ENCODE results near the gene LYPD1. TPM values are rescaled to one million over a fixed set of nuclear protein-coding genes. Genes with fewer than 3 reads are reported as not detected.

Gene LYPD1
- total and polyA plus RNA-seq, 10 of the 15 experiments (the other 5 are each of a cell fraction or from before 2014, with no cell fraction given): not detected

DNA sequence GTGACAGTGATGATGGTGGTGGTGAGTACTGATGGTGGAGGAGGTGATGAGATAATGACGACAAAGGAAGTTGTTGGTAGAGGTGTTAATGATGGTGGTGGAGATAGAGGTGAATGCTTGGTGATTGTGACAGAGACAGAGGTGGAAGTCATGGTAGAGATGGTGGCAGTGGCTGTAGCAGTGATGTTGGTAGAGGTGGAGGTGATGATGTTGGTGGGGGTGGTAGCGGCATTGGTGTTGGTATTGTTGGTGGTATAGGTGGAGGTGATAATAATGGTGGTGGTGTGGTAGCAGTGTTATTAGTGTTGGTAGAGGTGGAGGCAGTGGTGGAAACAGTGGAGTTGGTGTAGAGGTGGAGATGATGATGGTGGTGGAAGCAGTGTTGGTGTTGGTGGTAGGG, 36.4 kb downstream of the LYPD1 start:
- no peaks in the 10 kb centered on the region for H4K20me1 ChIP-seq (ENCODE audit: control insufficient read depth, insufficient read depth)
- in situ Hi-C loops (cut with MboI): no loop called here
- SMC1A ChIA-PET (ENCODE audit: uncharacterized antibody, unreplicated experiment): interaction anchor here (0.9 kb wide), 1 partner anchor 9 kb away, joined by 3 read pairs; no protein-coding TSS in a partner anchor
- no peak overlapping the region for H2AFZ ChIP-seq (ENCODE audit: control insufficient read depth, low read depth, low read length)
- intact Hi-C loops (cut with micrococcal nuclease; ENCODE audit: unreplicated experiment): no loop called here
- RAD21 ChIA-PET (ENCODE audit: unreplicated experiment): no interaction called here
- no peaks in the 10 kb centered on the region for H3K79me2 ChIP-seq (ENCODE audit: control insufficient read depth, insufficient read depth, low read length)
- CTCF ChIA-PET: no interaction called here
- H3K9ac ChIP-seq (ENCODE audit: control insufficient read depth, insufficient read depth, low read length): no peak overlapping the region
- H3K4me2 ChIP-seq (ENCODE audit: control insufficient read depth, insufficient read depth): no peak overlapping the region
- no peak for TF ChIP-seq STAT1 (conservative IDR thresholded peaks at IDR 0.05)
- no peak for TF ChIP-seq HDAC6 (IDR thresholded peaks at IDR 0.05; ENCODE audit: unreplicated experiment)
- TF ChIP-seq, protein P1, sequence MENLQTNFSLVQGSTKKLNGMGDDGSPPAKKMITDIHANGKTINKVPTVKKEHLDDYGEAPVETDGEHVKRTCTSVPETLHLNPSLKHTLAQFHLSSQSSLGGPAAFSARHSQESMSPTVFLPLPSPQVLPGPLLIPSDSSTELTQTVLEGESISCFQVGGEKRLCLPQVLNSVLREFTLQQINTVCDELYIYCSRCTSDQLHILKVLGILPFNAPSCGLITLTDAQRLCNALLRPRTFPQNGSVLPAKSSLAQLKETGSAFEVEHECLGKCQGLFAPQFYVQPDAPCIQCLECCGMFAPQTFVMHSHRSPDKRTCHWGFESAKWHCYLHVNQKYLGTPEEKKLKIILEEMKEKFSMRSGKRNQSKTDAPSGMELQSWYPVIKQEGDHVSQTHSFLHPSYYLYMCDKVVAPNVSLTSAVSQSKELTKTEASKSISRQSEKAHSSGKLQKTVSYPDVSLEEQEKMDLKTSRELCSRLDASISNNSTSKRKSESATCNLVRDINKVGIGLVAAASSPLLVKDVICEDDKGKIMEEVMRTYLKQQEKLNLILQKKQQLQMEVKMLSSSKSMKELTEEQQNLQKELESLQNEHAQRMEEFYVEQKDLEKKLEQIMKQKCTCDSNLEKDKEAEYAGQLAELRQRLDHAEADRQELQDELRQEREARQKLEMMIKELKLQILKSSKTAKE (IDR thresholded peaks at IDR 0.05; ENCODE audit: low read depth, poor library complexity, severe bottlenecking): no peak
- no peak overlapping the region for H3K4me3 ChIP-seq
- ATAC-seq: no peak
- H3K27me3 ChIP-seq (replicated peaks in 1 of 2; ENCODE audit: control insufficient read depth in 2 of 2, insufficient read depth in 2 of 2, low read length in 1 of 2): no peaks in the 10 kb centered on the region; a peak in 1 of 4 replicates
- H3K9me3 ChIP-seq (replicated peaks; ENCODE audit: control insufficient read depth, insufficient read depth, low read length): no peaks in the 10 kb centered on the region
- H3K36me3 ChIP-seq (ENCODE audit: control insufficient read depth in 2 of 2, insufficient read depth in 2 of 2, low read length in 1 of 2): no peaks in the 10 kb centered on the region
- H3K27ac ChIP-seq (ENCODE audit: control insufficient read depth, insufficient read depth): no peak overlapping the region
- DNase-seq (ENCODE audit: low read depth, low spot score): no peak
- H3K4me1 ChIP-seq (ENCODE audit: control insufficient read depth, insufficient read depth, low read length): no peaks in the 10 kb centered on the region
- BruUV-seq (replicated peaks): no TSS peak
- 46% methylated on average over 2 of the region's 2 CpGs for WGBS (ENCODE audit: insufficient coverage, insufficient replicate concordance, low lambda C conversion rate, missing lambda C conversion rate)
- POLR2A ChIA-PET: no interaction called here
- no peak for FAIRE-seq

DNA sequence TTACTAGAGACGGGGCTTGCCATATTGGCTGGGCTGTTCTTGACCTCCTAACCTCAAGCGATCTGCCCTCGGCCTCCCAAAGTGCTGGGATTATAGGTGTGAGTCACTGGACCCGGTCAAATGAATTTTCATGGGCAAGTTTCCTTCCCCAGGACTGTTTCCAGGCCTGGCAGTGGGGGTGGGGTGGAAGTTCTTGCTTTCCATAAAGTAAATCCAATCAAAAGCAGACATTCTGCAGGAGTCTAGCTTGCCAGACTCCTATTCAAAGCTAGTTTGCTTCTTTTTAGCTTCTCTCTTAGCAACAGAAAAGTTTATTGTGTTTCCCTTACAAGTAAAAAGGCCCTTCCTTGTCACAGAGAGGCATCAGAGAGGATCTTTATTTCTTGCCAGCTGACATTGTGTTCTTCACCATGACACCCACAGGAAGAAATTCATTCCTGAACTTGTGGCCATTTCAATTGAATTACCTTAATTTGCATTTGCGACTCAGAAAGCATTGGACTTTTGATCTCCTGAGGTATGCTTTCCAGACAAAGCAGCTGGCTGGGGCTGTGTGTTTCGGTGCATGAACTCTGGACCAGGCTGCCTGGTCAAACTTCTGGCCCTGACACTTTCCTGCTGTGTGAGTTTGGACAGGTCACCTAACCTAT, 37.9 kb downstream of the LYPD1 start:
- ChIA-PET POLR2A (no interaction called here), SMC1A (ENCODE audit: uncharacterized antibody, unreplicated experiment) (no interaction called here), CTCF (no interaction called here), RAD21 (ENCODE audit: unreplicated experiment) (no interaction called here)
- WGBS (ENCODE audit: insufficient coverage, insufficient replicate concordance, low lambda C conversion rate, missing lambda C conversion rate): 15% methylated on average over 6 of the region's 6 CpGs
- H3K36me3 ChIP-seq (ENCODE audit: control insufficient read depth in 2 of 2, insufficient read depth in 2 of 2, low read length in 1 of 2): no peaks in the 10 kb centered on the region
- intact Hi-C loops (cut with micrococcal nuclease; ENCODE audit: unreplicated experiment) (no loop called here), in situ Hi-C loops (cut with MboI) (no loop called here)
- H2AFZ ChIP-seq (ENCODE audit: control insufficient read depth, low read depth, low read length): no peak overlapping the region
- no peaks in the 10 kb centered on the region for H3K79me2 ChIP-seq (ENCODE audit: control insufficient read depth, insufficient read depth, low read length)
- ATAC-seq (no peak), FAIRE-seq (no peak), DNase-seq (ENCODE audit: low read depth, low spot score) (no peak)
- TF ChIP-seq SIX5 (IDR thresholded peaks at IDR 0.05; ENCODE audit: low read depth, low read length, severe bottlenecking) (no peak), DPF2 (IDR thresholded peaks at IDR 0.05) (no peak), MTA2 (IDR thresholded peaks at IDR 0.05; ENCODE audit: low read depth) (no peak), MEF2A (IDR thresholded peaks at IDR 0.05; ENCODE audit: insufficient read depth, low read depth, low read length) (no peak), MYC (IDR thresholded peaks at IDR 0.05; ENCODE audit: insufficient read depth, insufficient read length, insufficient replicate concordance, low read length, severe bottlenecking) (no peak)
- TF ChIP-seq, protein P2, sequence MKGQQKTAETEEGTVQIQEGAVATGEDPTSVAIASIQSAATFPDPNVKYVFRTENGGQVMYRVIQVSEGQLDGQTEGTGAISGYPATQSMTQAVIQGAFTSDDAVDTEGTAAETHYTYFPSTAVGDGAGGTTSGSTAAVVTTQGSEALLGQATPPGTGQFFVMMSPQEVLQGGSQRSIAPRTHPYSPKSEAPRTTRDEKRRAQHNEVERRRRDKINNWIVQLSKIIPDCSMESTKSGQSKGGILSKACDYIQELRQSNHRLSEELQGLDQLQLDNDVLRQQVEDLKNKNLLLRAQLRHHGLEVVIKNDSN (IDR thresholded peaks at IDR 0.05; ENCODE audit: borderline replicate concordance, extremely low read length, insufficient read depth, low read depth, low read length): no peak
- TF ChIP-seq, protein P3, sequence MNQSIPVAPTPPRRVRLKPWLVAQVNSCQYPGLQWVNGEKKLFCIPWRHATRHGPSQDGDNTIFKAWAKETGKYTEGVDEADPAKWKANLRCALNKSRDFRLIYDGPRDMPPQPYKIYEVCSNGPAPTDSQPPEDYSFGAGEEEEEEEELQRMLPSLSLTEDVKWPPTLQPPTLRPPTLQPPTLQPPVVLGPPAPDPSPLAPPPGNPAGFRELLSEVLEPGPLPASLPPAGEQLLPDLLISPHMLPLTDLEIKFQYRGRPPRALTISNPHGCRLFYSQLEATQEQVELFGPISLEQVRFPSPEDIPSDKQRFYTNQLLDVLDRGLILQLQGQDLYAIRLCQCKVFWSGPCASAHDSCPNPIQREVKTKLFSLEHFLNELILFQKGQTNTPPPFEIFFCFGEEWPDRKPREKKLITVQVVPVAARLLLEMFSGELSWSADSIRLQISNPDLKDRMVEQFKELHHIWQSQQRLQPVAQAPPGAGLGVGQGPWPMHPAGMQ (IDR thresholded peaks at IDR 0.05; ENCODE audit: borderline replicate concordance): no peak
- H3K27ac ChIP-seq (ENCODE audit: control insufficient read depth, insufficient read depth): no peak overlapping the region
- H4K20me1 ChIP-seq (ENCODE audit: control insufficient read depth, insufficient read depth): no peaks in the 10 kb centered on the region
- no peaks in the 10 kb centered on the region for H3K9me3 ChIP-seq (replicated peaks; ENCODE audit: control insufficient read depth, insufficient read depth, low read length)
- no peak overlapping the region for H3K4me2 ChIP-seq (ENCODE audit: control insufficient read depth, insufficient read depth)
- H3K4me3 ChIP-seq: no peak overlapping the region
- no peaks in the 10 kb centered on the region for H3K4me1 ChIP-seq (ENCODE audit: control insufficient read depth, insufficient read depth, low read length)
- BruUV-seq (replicated peaks): no TSS peak
- H3K27me3 ChIP-seq (replicated peaks in 1 of 2; ENCODE audit: control insufficient read depth in 2 of 2, insufficient read depth in 2 of 2, low read length in 1 of 2): no peaks in the 10 kb centered on the region
- H3K9ac ChIP-seq (ENCODE audit: control insufficient read depth, insufficient read depth, low read length): no peak overlapping the region
